ENCODE results near the gene GPR84.
"Not testable (repeated sequence)": the region's sequence is repeated elsewhere in the genome, so short reads cannot be mapped to it uniquely, and the experiment has no call there.

GPR84 gene

DNA sequence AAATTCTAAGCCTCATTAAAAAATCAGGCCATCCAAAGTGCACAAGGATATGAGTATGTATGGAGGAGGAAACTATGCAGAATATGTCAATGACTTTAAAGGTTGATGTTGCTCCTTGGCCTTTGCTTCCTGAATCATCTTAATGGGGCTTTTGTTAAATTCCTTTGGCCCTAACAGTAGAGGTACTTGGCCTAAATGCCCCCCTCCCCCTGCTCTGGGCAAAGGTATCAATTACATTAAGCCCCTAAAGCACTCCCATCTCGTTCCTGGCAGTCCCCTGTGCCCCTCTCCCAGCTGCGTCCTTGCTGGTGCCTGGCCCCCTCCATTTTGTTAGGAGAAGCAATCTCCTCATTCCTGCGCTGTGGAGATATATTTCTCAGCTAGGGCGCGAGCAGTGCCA, 34.5 kb downstream of the GPR84 start:
- Histone ChIP-seq H3K27ac (ENCODE audit: low read depth, low read length) (no peak overlapping the region), H3K27me3 (ENCODE audit: control insufficient read depth in 1 of 2, insufficient read depth in 2 of 2, low read length in 2 of 2) (no peaks in the 10 kb centered on the region), H3K36me3 (ENCODE audit: insufficient read depth, low read length) (peaks cover 16% of the 10 kb centered on the region), H3K9me3 (ENCODE audit: low read length) (no peaks in the 10 kb centered on the region), H3K4me3 (ENCODE audit: low read depth in 1 of 2, low read length in 2 of 2) (no peak overlapping the region), H3K4me1 (ENCODE audit: insufficient read depth, low read length) (peaks cover 37% of the 10 kb centered on the region), H3K9ac (ENCODE audit: low read length) (no peak overlapping the region)

DNA sequence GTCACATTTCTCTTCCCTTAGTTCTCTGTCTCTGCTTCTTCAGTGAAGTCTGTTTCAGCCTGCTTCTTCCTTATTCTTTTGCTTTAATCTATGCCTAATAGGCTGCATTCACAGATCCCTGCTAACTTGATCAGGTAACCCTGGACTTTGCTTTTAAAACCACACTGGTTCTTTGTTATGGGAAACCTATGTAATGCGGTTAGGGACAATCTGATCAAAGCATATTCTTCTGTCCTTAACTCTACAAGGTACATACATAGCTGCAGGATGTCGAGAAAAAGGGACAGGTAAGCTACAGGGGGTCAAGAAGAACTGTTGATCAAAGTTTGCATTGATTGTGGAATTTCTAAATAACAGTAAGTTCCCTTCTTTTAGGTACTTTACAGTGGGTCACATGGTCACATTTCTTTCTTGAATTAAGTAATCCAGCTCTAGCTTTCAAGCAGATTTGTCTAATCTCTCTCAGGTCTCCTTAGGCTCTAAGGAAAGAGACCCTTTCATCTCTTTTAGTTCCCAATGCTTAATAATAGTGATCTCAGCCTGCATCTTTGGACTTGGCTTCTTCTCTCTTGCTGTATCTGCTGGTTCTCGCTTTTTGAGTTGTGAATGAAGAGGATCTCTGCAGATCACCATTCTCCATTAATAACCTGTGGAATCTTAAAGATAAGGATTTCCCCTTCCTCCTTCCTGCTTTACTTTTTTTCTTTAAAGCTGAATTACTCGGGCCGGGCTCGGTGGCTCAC, 35.5 kb downstream of the GPR84 start:
- no peaks in the 10 kb centered on the region for H3K27me3 ChIP-seq (ENCODE audit: control insufficient read depth in 1 of 2, insufficient read depth in 2 of 2, low read length in 2 of 2)
- H3K9ac ChIP-seq (ENCODE audit: low read length): no peak overlapping the region
- peaks cover 37% of the 10 kb centered on the region for H3K4me1 ChIP-seq (ENCODE audit: insufficient read depth, low read length)
- no peak overlapping the region for H3K27ac ChIP-seq (ENCODE audit: low read depth, low read length)
- peaks cover 16% of the 10 kb centered on the region for H3K36me3 ChIP-seq (ENCODE audit: insufficient read depth, low read length)
- H3K4me3 ChIP-seq (ENCODE audit: low read depth in 1 of 2, low read length in 2 of 2): no peak overlapping the region
- no peaks in the 10 kb centered on the region for H3K9me3 ChIP-seq (ENCODE audit: low read length)

DNA sequence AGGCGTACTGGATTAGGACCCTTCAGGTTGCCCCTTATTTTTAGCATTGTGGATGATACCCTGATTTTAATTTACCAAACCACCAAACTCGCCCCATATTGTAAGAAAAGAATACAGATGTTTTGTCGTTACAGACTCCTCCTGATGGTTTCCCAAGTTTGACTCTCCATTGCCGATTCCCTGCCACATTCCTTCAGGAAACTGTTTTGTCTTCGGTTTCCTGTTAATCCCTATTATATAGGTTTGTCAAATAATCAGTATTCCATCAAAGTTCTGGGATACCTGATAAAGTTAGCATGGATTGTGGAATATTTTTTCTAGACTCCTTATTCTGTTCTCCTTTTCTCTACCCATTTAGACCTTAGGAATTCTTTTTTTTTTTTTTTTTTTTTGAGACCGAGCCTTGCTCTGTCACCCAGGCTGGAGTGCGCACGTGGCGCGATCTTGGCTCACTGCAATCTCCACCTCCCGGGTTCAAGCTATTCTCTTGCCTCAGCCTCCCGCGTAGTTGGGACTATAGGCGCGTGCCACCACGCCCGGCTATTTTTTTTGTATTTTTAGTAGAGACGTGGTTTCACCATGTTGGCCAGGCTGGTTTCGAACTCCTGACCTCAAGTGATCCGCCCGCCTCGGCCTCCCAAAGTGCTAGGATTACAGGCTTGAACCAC, 38.7 kb downstream of the GPR84 start:
- H3K27ac ChIP-seq (ENCODE audit: low read depth, low read length): peak overlapping the region; percentile 10
- peak overlapping the region; percentile 94 for H3K9ac ChIP-seq (ENCODE audit: low read length)
- H3K4me3 ChIP-seq (ENCODE audit: low read depth in 1 of 2, low read length in 2 of 2): peak overlapping the region; percentile 39 to 84
- peaks cover 32% of the 10 kb centered on the region for H3K4me1 ChIP-seq (ENCODE audit: insufficient read depth, low read length)
- H3K9me3 ChIP-seq (ENCODE audit: low read length); H3K27me3 ChIP-seq (ENCODE audit: control insufficient read depth in 1 of 2, insufficient read depth in 2 of 2, low read length in 2 of 2): not testable (repeated sequence)
- H3K36me3 ChIP-seq (ENCODE audit: insufficient read depth, low read length): peaks cover 13% of the 10 kb centered on the region

DNA sequence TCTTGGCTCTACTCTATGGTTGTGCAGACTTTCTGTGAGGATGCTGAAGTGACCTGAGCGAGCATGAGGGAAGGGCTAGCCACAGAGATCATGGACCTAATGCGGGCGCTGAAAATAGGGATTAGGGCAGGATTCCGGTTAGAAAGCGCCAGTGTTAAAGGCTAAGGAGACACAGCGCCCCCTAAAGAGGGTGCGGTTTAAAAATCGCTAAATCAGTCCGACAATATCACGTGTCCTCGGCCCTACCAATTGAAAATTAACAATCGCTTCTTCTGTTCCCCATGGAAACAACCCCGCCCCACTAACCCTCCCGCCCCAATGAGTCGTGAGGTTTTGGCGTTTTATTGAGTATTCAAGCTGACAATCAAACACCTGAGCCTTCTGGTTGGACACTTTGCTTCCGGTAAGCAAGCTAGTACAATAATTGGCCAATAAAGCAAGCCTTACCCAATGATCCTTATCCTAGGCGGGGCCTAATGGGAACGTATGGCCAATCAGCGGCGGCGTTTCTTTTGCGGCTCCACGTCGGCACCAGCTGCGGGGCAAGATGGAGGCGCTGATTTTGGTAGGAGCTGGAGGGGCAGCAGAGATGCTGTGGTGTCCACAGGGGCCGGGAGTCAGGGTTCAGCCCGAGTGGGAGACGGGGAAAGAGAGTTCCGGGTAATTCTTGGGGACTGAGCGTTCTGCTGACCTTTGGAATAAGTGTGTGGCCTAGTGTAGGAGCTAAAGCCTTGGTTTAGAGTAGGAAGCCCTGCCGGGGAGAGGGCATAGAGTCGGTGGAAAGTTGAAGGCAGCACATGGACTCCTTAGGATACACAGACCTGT, 39.5 kb downstream of the GPR84 start, which contains the start of gene COPZ1:
COPZ1 (plus strand) TSS at position 515 of the 825 bp plus-strand sequence; CDS start at position 548, 33 bp downstream.
- Histone ChIP-seq H3K27ac (ENCODE audit: low read depth, low read length) (peak within 1 kb of the TSS; percentile 71), H3K9ac (ENCODE audit: low read length) (peak within 1 kb of the TSS; percentile 94), H3K4me3 (ENCODE audit: low read depth in 1 of 2, low read length in 2 of 2) (peak within 1 kb of the TSS; percentile 39 to 84), H3K36me3 (ENCODE audit: insufficient read depth, low read length) (peaks cover 9% of the 10 kb centered on the region), H3K4me1 (ENCODE audit: insufficient read depth, low read length) (peaks cover 25% of the 10 kb centered on the region), H3K9me3 (ENCODE audit: low read length) (no peaks in the 10 kb centered on the region), H3K27me3 (ENCODE audit: control insufficient read depth in 1 of 2, insufficient read depth in 2 of 2, low read length in 2 of 2) (no peaks in the 10 kb centered on the region)

DNA sequence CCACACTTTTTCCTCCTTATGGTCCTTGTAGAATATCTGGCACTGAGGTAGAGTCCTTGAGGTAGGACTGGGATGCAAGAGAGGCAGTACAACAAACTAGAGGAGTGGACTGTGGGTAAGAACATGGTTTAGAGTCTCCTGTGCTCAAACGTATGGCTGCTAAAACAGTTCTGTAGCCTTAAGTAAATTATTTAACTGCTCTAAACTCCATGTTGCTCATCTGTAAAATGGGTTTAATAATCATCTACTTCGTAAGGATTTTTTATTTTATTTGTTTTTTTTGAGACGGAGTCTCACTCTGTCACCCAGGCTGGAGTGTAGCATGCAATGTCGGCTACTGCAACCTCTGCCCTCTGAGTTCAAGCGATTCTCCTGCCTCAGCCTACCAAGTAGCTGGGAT, 42.9 kb downstream of the GPR84 start:
- no peak overlapping the region for H3K9ac ChIP-seq (ENCODE audit: low read length)
- H3K4me1 ChIP-seq (ENCODE audit: insufficient read depth, low read length): peaks cover 6% of the 10 kb centered on the region
- no peaks in the 10 kb centered on the region for H3K36me3 ChIP-seq (ENCODE audit: insufficient read depth, low read length)
- no peaks in the 10 kb centered on the region for H3K27me3 ChIP-seq (ENCODE audit: control insufficient read depth in 1 of 2, insufficient read depth in 2 of 2, low read length in 2 of 2)
- no peaks in the 10 kb centered on the region for H3K9me3 ChIP-seq (ENCODE audit: low read length)
- no peak overlapping the region for H3K4me3 ChIP-seq (ENCODE audit: low read depth in 1 of 2, low read length in 2 of 2)
- H3K27ac ChIP-seq (ENCODE audit: low read depth, low read length): no peak overlapping the region
